ENCODE measurements around the gene ACTN4. TPM values are rescaled to one million over a fixed set of nuclear protein-coding genes. Genes with fewer than 3 reads are reported as not detected.

Gene ACTN4
- total and polyA plus RNA-seq, 2 donors (not counting 3 experiments of a cell fraction or from before 2014, with no cell fraction given), result 313 to 748 TPM

DNA sequence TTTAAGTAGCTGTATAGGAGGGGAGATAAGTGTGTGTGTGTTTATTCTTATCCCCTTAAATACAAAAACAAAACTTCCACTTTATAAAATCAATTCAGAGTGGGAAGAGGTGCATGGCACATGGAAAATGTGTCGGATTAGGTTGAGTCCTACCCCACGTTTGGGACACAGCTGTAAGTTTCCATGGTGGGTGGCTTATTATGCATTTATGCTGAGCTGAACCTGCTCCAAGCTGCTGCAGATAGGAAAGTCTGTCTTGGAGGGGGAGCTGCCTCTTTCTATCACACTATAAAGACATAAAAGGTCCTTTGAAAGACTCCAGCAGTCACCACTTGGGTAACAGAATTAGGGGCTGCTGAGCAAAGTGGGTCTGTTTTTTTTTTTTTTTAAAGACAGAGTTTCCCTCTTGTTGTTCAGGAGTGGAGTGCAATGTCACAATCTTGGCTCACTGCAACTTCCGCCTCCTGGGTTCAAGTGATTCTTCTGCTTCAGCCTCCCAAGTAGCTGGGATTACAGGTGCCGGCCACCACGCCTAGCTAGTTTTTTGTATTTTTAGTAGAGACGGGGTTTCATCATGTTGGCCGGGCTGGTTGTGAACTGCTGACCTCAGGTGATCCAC is 15.2 kb downstream of the ACTN4 start:
- peaks cover 98% of the 10 kb centered on the region for H3K79me2 ChIP-seq (ENCODE audit: control insufficient read depth, insufficient read depth, low read length)
- H3K9ac ChIP-seq (replicated peaks; ENCODE audit: extremely low read depth, insufficient read depth, low read length), result no peak overlapping the region
- H3K36me3 ChIP-seq (ENCODE audit: control insufficient read depth in 2 of 2, extremely low read depth in 1 of 2, insufficient read depth in 2 of 2, low read length in 2 of 2), result peaks cover 0 to 3% of the 10 kb centered on the region in 2 experiments
- POLR2A ChIA-PET, result interaction anchor here (0.7 kb wide), 1 partner anchor 8 kb away, joined by 5 read pairs; no protein-coding TSS in a partner anchor
- no peaks in the 10 kb centered on the region for H3K27me3 ChIP-seq (ENCODE audit: control insufficient read depth in 2 of 2, insufficient read depth in 2 of 2, low read length in 2 of 2)
- DNase-seq (ENCODE audit: low read depth, low spot score) (no peak), FAIRE-seq (no peak)
- TF ChIP-seq, protein P1, sequence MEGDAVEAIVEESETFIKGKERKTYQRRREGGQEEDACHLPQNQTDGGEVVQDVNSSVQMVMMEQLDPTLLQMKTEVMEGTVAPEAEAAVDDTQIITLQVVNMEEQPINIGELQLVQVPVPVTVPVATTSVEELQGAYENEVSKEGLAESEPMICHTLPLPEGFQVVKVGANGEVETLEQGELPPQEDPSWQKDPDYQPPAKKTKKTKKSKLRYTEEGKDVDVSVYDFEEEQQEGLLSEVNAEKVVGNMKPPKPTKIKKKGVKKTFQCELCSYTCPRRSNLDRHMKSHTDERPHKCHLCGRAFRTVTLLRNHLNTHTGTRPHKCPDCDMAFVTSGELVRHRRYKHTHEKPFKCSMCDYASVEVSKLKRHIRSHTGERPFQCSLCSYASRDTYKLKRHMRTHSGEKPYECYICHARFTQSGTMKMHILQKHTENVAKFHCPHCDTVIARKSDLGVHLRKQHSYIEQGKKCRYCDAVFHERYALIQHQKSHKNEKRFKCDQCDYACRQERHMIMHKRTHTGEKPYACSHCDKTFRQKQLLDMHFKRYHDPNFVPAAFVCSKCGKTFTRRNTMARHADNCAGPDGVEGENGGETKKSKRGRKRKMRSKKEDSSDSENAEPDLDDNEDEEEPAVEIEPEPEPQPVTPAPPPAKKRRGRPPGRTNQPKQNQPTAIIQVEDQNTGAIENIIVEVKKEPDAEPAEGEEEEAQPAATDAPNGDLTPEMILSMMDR (IDR thresholded peaks at IDR 0.05; ENCODE audit: extremely low read depth in 1 of 2, insufficient read depth in 1 of 2, low read depth in 1 of 2, low read length in 2 of 2), result no peak
- TF ChIP-seq EZH2 (IDR thresholded peaks at IDR 0.05; ENCODE audit: borderline replicate concordance, low read depth, low read length, severe bottlenecking), result no peak
- TF ChIP-seq POLR2AphosphoS5 (IDR thresholded peaks at IDR 0.05; ENCODE audit: insufficient read depth, low read depth, low read length), result no peak
- H3K9me3 ChIP-seq (replicated peaks; ENCODE audit: control insufficient read depth, insufficient read depth, low read length), result no peaks in the 10 kb centered on the region
- intact Hi-C loops (cut with micrococcal nuclease) (no loop called here), dilution Hi-C loops (cut with MboI; ENCODE audit: extremely low pct_ligation_motif_present, low sequenced_read_pairs) (no loop called here)
- H3K4me3 ChIP-seq (replicated peaks in 1 of 3; ENCODE audit: insufficient read depth in 1 of 3, low read depth in 1 of 3, low read length in 3 of 3), result no peak overlapping the region
- BruUV-seq (replicated peaks), result no TSS peak
- H3K9me1 ChIP-seq (replicated peaks; ENCODE audit: control insufficient read depth, extremely low read depth, insufficient read depth, low read length), result no peaks in the 10 kb centered on the region
- CTCF ChIA-PET, result interaction anchor here (1.1 to 1.7 kb wide), 3 partner anchors 12 to 44 kb away, joined by 3 to 5 read pairs (median 4); no protein-coding TSS in a partner anchor
- no peak overlapping the region for H2AFZ ChIP-seq (ENCODE audit: low read depth, low read length)
- H3K27ac ChIP-seq (ENCODE audit: insufficient read depth, low read depth, low read length), result peak overlapping the region; percentile 2
- H3K4me1 ChIP-seq (ENCODE audit: control insufficient read depth, extremely low read depth, insufficient read depth, low read length), result peaks cover 78% of the 10 kb centered on the region
- no peaks in the 10 kb centered on the region for H4K20me1 ChIP-seq (replicated peaks; ENCODE audit: control insufficient read depth, extremely low read depth, insufficient read depth, low read length)
- no peak overlapping the region for H3K4me2 ChIP-seq (ENCODE audit: insufficient read depth, low read length)

DNA sequence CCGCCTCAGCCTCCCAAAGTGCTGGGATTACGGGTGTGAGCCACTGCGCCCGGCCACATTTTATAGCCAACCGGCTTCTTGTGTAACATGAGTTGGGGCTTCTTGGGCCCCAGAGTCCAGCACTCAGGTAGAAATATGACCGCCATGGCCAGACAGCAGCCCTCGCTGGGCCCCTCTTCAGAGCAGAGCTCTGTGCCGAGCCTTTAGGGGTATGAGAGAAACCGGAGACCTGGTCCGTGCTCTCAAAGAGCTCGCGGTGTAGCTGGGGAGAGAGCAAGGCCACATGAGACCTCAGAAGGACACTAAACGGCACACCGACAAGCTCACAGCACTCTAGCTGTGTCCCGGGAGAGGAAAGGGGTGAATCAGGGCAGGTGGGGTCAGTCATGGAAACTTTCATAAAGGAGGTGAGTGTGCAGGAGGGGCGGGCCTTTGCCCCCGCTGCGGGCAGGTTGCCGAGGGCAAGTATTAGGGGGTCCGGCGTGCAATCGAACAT is 15.8 kb downstream of the ACTN4 start:
- TF ChIP-seq POLR2AphosphoS5 (IDR thresholded peaks at IDR 0.05; ENCODE audit: insufficient read depth, low read depth, low read length) (no peak), FOS (IDR thresholded peaks at IDR 0.05; ENCODE audit: borderline replicate concordance, insufficient read depth, low read length) (no peak), MYC (IDR thresholded peaks at IDR 0.05; ENCODE audit: low read depth, low read length) (no peak), JUN (IDR thresholded peaks at IDR 0.05; ENCODE audit: borderline replicate concordance, insufficient read depth, insufficient read length, low read depth) (no peak), POLR2A (IDR thresholded peaks at IDR 0.05; ENCODE audit: low read depth, low read length) (no peak), GATA2 (IDR thresholded peaks at IDR 0.05; ENCODE audit: insufficient read depth, insufficient read length, low read depth, low read length) (no peak), EZH2 (IDR thresholded peaks at IDR 0.05; ENCODE audit: borderline replicate concordance, low read depth, low read length, severe bottlenecking) (no peak)
- TF ChIP-seq, protein P2, sequence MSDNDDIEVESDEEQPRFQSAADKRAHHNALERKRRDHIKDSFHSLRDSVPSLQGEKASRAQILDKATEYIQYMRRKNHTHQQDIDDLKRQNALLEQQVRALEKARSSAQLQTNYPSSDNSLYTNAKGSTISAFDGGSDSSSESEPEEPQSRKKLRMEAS (IDR thresholded peaks at IDR 0.05; ENCODE audit: insufficient read depth, insufficient read length), result no peak
- TF ChIP-seq, protein P1 (IDR thresholded peaks at IDR 0.05; ENCODE audit: extremely low read depth in 1 of 2, insufficient read depth in 1 of 2, low read depth in 1 of 2, low read length in 2 of 2), result no peak
- intact Hi-C loops (cut with micrococcal nuclease) (no loop called here), dilution Hi-C loops (cut with MboI; ENCODE audit: extremely low pct_ligation_motif_present, low sequenced_read_pairs) (no loop called here)
- Histone ChIP-seq H3K4me1 (ENCODE audit: control insufficient read depth, extremely low read depth, insufficient read depth, low read length) (peaks cover 78% of the 10 kb centered on the region), H3K79me2 (ENCODE audit: control insufficient read depth, insufficient read depth, low read length) (peaks cover 98% of the 10 kb centered on the region), H3K9ac (replicated peaks; ENCODE audit: extremely low read depth, insufficient read depth, low read length) (no peak overlapping the region), H2AFZ (ENCODE audit: low read depth, low read length) (no peak overlapping the region), H3K27me3 (ENCODE audit: control insufficient read depth in 2 of 2, insufficient read depth in 2 of 2, low read length in 2 of 2) (no peaks in the 10 kb centered on the region), H3K27ac (ENCODE audit: insufficient read depth, low read depth, low read length) (no peak overlapping the region), H3K9me3 (replicated peaks; ENCODE audit: control insufficient read depth, insufficient read depth, low read length) (no peaks in the 10 kb centered on the region), H3K4me2 (ENCODE audit: insufficient read depth, low read length) (no peak overlapping the region), H4K20me1 (replicated peaks; ENCODE audit: control insufficient read depth, extremely low read depth, insufficient read depth, low read length) (no peaks in the 10 kb centered on the region), H3K9me1 (replicated peaks; ENCODE audit: control insufficient read depth, extremely low read depth, insufficient read depth, low read length) (no peaks in the 10 kb centered on the region), H3K36me3 (ENCODE audit: control insufficient read depth in 2 of 2, extremely low read depth in 1 of 2, insufficient read depth in 2 of 2, low read length in 2 of 2) (peaks cover 0 to 3% of the 10 kb centered on the region in 2 experiments), H3K4me3 (replicated peaks in 1 of 3; ENCODE audit: insufficient read depth in 1 of 3, low read depth in 1 of 3, low read length in 3 of 3) (no peak overlapping the region)
- CTCF ChIA-PET, result interaction anchor here (1.1 to 1.7 kb wide), 4 partner anchors 13 to 44 kb away, joined by 3 to 5 read pairs (median 4); no protein-coding TSS in a partner anchor
- POLR2A ChIA-PET, result interaction anchor here (0.7 to 1.1 kb wide), 2 partner anchors 7 to 16 kb away, joined by 3 to 5 read pairs; partner anchors contain the start of gene ACTN4
- FAIRE-seq, result no peak
- no peak for DNase-seq (ENCODE audit: low read depth, low spot score)
- no TSS peak for BruUV-seq (replicated peaks)
